ENCODE results near the gene CASP6. TPM values are rescaled to one million over a fixed set of nuclear protein-coding genes. Genes with fewer than 3 reads are reported as not detected.
"Not testable (repeated sequence)": the region's sequence is repeated elsewhere in the genome, so short reads cannot be mapped to it uniquely, and the experiment has no call there.

CASP6 gene
- total and polyA plus RNA-seq, 3 experiments from 2014 or later: 14.9 to 61.0 (median 15.4) TPM

GRCh38 chr4:109690690-109691410 lies 12.4 kb downstream of the CASP6 start:
- peaks cover 14% of the 10 kb centered on the region for H3K36me3 ChIP-seq (ENCODE audit: insufficient read depth, low read length)
- POLR2A ChIA-PET: interaction anchor here (1.3 kb wide), 1 partner anchor 131 kb away, joined by 3 read pairs; the partner anchor contains the start of gene MCUB
- H3K9me3 ChIP-seq (ENCODE audit: low read length): no peaks in the 10 kb centered on the region
- CTCF ChIA-PET: interaction anchor here (1.0 to 2.4 kb wide), 2 partner anchors 10 to 241 kb away, joined by 3 to 5 read pairs; no protein-coding TSS in a partner anchor
- H3K27me3 ChIP-seq (ENCODE audit: insufficient read depth, low read length, poor library complexity, severe bottlenecking): no peaks in the 10 kb centered on the region
- H3K36me3 Mint-ChIP-seq: peaks cover 0 to 66% (median 24%) of the 10 kb centered on the region in 3 donors
- H3K4me1 ChIP-seq (ENCODE audit: insufficient read depth, low read length): peaks cover 19% of the 10 kb centered on the region
- H3K9me3 Mint-ChIP-seq: no peaks in the 10 kb centered on the region
- H3K27ac Mint-ChIP-seq: peak overlapping the region; percentile 55 to 96 (median 80)
- H3K4me3 ChIP-seq (ENCODE audit: low read length): peak overlapping the region; percentile 23
- peak overlapping the region in 6 of 7 donors; percentile 48 to 74 (median 60) for H3K4me3 Mint-ChIP-seq
- peak in 2 of 5 donors; percentile 39 to 44 for DNase-seq
- no peak overlapping the region for H3K27ac ChIP-seq (ENCODE audit: low read depth, low read length)
- H3K27me3 Mint-ChIP-seq: no peaks in the 10 kb centered on the region
- peaks cover 29 to 40% (median 32%) of the 10 kb centered on the region in 3 donors for H3K4me1 Mint-ChIP-seq

GRCh38 chr4:109684727-109685126 lies 18.5 kb downstream of the CASP6 start:
- CTCF ChIA-PET: no interaction called here
- peaks cover 27% of the 10 kb centered on the region for H3K36me3 ChIP-seq (ENCODE audit: insufficient read depth, low read length)
- H3K27ac Mint-ChIP-seq: peak overlapping the region in 6 of 8 donors; percentile 0 to 75 (median 9)

GRCh38 chr4:109683621-109684253 lies 19.5 kb downstream of the CASP6 start:
- POLR2A ChIA-PET: interaction anchor here (0.8 kb wide), 1 partner anchor 124 kb away, joined by 9 read pairs; the partner anchor contains the start of gene MCUB

More at GRCh38 chr4:109684727-109685126, 18.5 kb downstream of the CASP6 start:
- H3K9me3 ChIP-seq (ENCODE audit: low read length): no peaks in the 10 kb centered on the region
- Mint-ChIP-seq H3K4me1 (peaks cover 10 to 37% (median 23%) of the 10 kb centered on the region in 3 donors), H3K9me3 (no peaks in the 10 kb centered on the region), H3K27me3 (no peaks in the 10 kb centered on the region), H3K4me3 (no peak overlapping the region), H3K36me3 (peaks cover 11 to 83% (median 25%) of the 10 kb centered on the region in 3 donors)
- DNase-seq: no peak
- POLR2A ChIA-PET: interaction anchor here (0.7 kb wide), 1 partner anchor 125 kb away, joined by 3 read pairs; the partner anchor contains the start of gene MCUB
- no peak overlapping the region for H3K27ac ChIP-seq (ENCODE audit: low read depth, low read length)
- H3K4me1 ChIP-seq (ENCODE audit: insufficient read depth, low read length): no peaks in the 10 kb centered on the region
- H3K27me3 ChIP-seq (ENCODE audit: insufficient read depth, low read length, poor library complexity, severe bottlenecking): no peaks in the 10 kb centered on the region
- H3K4me3 ChIP-seq (ENCODE audit: low read length): no peak overlapping the region

GRCh38 chr4:109682875-109683274 lies 20.4 kb downstream of the CASP6 start:
- Histone ChIP-seq H3K27ac (ENCODE audit: low read depth, low read length) (no peak overlapping the region), H3K4me1 (ENCODE audit: insufficient read depth, low read length) (no peaks in the 10 kb centered on the region), H3K27me3 (ENCODE audit: insufficient read depth, low read length, poor library complexity, severe bottlenecking) (no peaks in the 10 kb centered on the region), H3K9me3 (ENCODE audit: low read length) (no peaks in the 10 kb centered on the region), H3K4me3 (ENCODE audit: low read length) (no peak overlapping the region), H3K36me3 (ENCODE audit: insufficient read depth, low read length) (peaks cover 26% of the 10 kb centered on the region)
- peaks cover 10 to 37% (median 23%) of the 10 kb centered on the region in 3 donors for H3K4me1 Mint-ChIP-seq
- peaks cover 11 to 75% (median 27%) of the 10 kb centered on the region in 3 donors for H3K36me3 Mint-ChIP-seq
- H3K27ac Mint-ChIP-seq: peak overlapping the region in 3 of 8 donors; percentile 45 to 84 (median 71)
- H3K9me3 Mint-ChIP-seq: no peaks in the 10 kb centered on the region
- H3K4me3 Mint-ChIP-seq: no peak overlapping the region
- no peaks in the 10 kb centered on the region for H3K27me3 Mint-ChIP-seq
- DNase-seq: no peak
- ChIA-PET CTCF (interaction anchor here (0.9 to 2.1 kb wide), 2 partner anchors 18 to 28 kb away, joined by 3 to 6 read pairs; no protein-coding TSS in a partner anchor), POLR2A (interaction anchor here (0.8 kb wide), 1 partner anchor 123 kb away, joined by 9 read pairs; the partner anchor contains the start of gene MCUB)

More at GRCh38 chr4:109683621-109684253, 19.5 kb downstream of the CASP6 start:
- Mint-ChIP-seq H3K4me1 (peaks cover 10 to 37% (median 23%) of the 10 kb centered on the region in 3 donors), H3K4me3 (no peak overlapping the region), H3K36me3 (peaks cover 11 to 78% (median 29%) of the 10 kb centered on the region in 3 donors), H3K27ac (peak overlapping the region in 3 of 8 donors; percentile 19 to 64 (median 45)), H3K27me3 (no peaks in the 10 kb centered on the region), H3K9me3 (no peaks in the 10 kb centered on the region)
- Histone ChIP-seq H3K36me3 (ENCODE audit: insufficient read depth, low read length) (peaks cover 27% of the 10 kb centered on the region), H3K4me1 (ENCODE audit: insufficient read depth, low read length) (no peaks in the 10 kb centered on the region), H3K4me3 (ENCODE audit: low read length) (no peak overlapping the region), H3K9me3 (ENCODE audit: low read length) (no peaks in the 10 kb centered on the region), H3K27me3 (ENCODE audit: insufficient read depth, low read length, poor library complexity, severe bottlenecking) (no peaks in the 10 kb centered on the region), H3K27ac (ENCODE audit: low read depth, low read length) (no peak overlapping the region)
- no peak for DNase-seq
- CTCF ChIA-PET: interaction anchor here (0.9 to 2.1 kb wide), 2 partner anchors 18 to 29 kb away, joined by 3 to 6 read pairs; no protein-coding TSS in a partner anchor

- Mint-ChIP-seq H3K4me1 (peaks cover 16 to 51% (median 48%) of the 10 kb centered on the region in 3 donors), H3K36me3 (peaks cover 0 to 63% (median 18%) of the 10 kb centered on the region in 3 donors)
- H3K4me3 Mint-ChIP-seq; H3K27me3 ChIP-seq (ENCODE audit: insufficient read depth, low read length, poor library complexity, severe bottlenecking); DNase-seq; H3K36me3 ChIP-seq (ENCODE audit: insufficient read depth, low read length); H3K9me3 ChIP-seq (ENCODE audit: low read length); CTCF ChIA-PET; H3K4me3 ChIP-seq (ENCODE audit: low read length); POLR2A ChIA-PET; H3K9me3 Mint-ChIP-seq; H3K27ac Mint-ChIP-seq; H3K27me3 Mint-ChIP-seq; H3K27ac ChIP-seq (ENCODE audit: low read depth, low read length); H3K4me1 ChIP-seq (ENCODE audit: insufficient read depth, low read length): not testable (repeated sequence)
These were observed 24.3 kb downstream of the CASP6 start for GRCh38 chr4:109678925-109679324.

GRCh38 chr4:109678472-109678871 lies 24.8 kb downstream of the CASP6 start:
- H3K9me3 ChIP-seq (ENCODE audit: low read length); POLR2A ChIA-PET; H3K27ac Mint-ChIP-seq; H3K4me1 ChIP-seq (ENCODE audit: insufficient read depth, low read length); H3K27me3 ChIP-seq (ENCODE audit: insufficient read depth, low read length, poor library complexity, severe bottlenecking); H3K27me3 Mint-ChIP-seq; H3K9me3 Mint-ChIP-seq; DNase-seq; H3K4me3 Mint-ChIP-seq; H3K27ac ChIP-seq (ENCODE audit: low read depth, low read length); CTCF ChIA-PET; H3K4me3 ChIP-seq (ENCODE audit: low read length); H3K36me3 ChIP-seq (ENCODE audit: insufficient read depth, low read length): not testable (repeated sequence)
- Mint-ChIP-seq H3K36me3 (peaks cover 0 to 63% (median 18%) of the 10 kb centered on the region in 3 donors), H3K4me1 (peaks cover 14 to 55% (median 49%) of the 10 kb centered on the region in 3 donors)

GRCh38 chr4:109676886-109677285 lies 26.4 kb downstream of the CASP6 start:
- H3K36me3 Mint-ChIP-seq: peaks cover under 1 to 56% (median 12%) of the 10 kb centered on the region in 3 donors
- POLR2A ChIA-PET: no interaction called here
- CTCF ChIA-PET: interaction anchor here (0.7 kb wide), 1 partner anchor 116 kb away, joined by 3 read pairs; no protein-coding TSS in a partner anchor

More at GRCh38 chr4:109676886-109677285, 26.4 kb downstream of the CASP6 start:
- Histone ChIP-seq H3K4me3 (ENCODE audit: low read length) (no peak overlapping the region), H3K9me3 (ENCODE audit: low read length) (no peaks in the 10 kb centered on the region), H3K4me1 (ENCODE audit: insufficient read depth, low read length) (no peaks in the 10 kb centered on the region), H3K27me3 (ENCODE audit: insufficient read depth, low read length, poor library complexity, severe bottlenecking) (no peaks in the 10 kb centered on the region), H3K36me3 (ENCODE audit: insufficient read depth, low read length) (no peaks in the 10 kb centered on the region), H3K27ac (ENCODE audit: low read depth, low read length) (no peak overlapping the region)
- Mint-ChIP-seq H3K27ac (peak overlapping the region in 5 of 8 donors; percentile 28 to 77 (median 55)), H3K4me1 (peaks cover 14 to 49% (median 35%) of the 10 kb centered on the region in 3 donors), H3K4me3 (peak overlapping the region in 1 of 7 donors; percentile 27), H3K9me3 (no peaks in the 10 kb centered on the region), H3K27me3 (no peaks in the 10 kb centered on the region)
- DNase-seq: no peak

All from CD8-positive, alpha-beta memory T cell (primary cell).